CD4-positive, alpha-beta T cell treated with Interleukin-2 at 100 ng/mL for 4 hours (primary cell): ENCODE measurements around the gene ADGRD1.
"Not testable (repeated sequence)": the region's sequence is repeated elsewhere in the genome, so short reads cannot be mapped to it uniquely, and the experiment has no call there.

Experiments
- DNase-seq: peaks from one replicate; pipeline ENCODE4 v3.0.0-alpha.2; 2020; ENCODE audit warnings: low spot score

Gene ADGRD1

DNA sequence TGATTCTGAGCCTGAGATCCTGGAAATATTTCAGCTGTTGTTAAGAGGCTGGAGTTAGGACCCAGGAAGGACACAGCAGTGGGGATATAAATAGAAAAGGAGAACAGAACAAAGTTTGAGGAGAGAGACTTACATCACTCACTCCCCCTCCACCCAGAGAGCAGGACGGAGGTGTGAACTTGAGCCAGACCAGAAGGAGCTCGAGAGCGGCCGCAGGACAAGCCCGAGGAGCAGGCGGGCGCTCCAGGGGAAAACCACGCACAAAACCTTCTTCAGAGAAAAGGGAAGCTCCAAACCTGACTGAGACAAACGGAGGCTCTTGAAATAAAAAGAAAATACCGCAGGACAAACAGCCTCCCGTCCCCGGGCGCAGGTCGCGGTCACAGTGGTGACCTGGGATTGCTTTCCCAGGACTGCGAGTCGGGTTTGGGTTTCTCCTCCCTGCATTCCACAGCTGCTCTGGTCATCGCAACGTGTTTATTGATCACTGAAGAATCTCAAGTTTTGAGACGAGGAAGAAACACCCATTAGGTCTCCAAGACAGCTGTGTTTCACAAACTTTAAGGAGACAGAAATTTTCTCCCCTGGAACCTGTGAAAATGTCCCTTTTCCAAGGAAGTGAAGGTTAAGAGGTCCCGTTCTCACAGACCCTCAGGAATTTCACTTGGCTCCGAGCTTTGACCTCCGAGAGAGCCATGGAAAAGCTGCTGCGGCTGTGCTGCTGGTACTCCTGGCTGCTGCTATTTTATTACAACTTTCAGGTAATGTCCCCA, at the start of gene ADGRD1:
Gene ADGRD1, plus strand, starts transcription at position 137 of the 773 bp plus-strand sequence. Its CDS starts 559 bp downstream, at position 696.
- no peak for DNase-seq

DNA sequence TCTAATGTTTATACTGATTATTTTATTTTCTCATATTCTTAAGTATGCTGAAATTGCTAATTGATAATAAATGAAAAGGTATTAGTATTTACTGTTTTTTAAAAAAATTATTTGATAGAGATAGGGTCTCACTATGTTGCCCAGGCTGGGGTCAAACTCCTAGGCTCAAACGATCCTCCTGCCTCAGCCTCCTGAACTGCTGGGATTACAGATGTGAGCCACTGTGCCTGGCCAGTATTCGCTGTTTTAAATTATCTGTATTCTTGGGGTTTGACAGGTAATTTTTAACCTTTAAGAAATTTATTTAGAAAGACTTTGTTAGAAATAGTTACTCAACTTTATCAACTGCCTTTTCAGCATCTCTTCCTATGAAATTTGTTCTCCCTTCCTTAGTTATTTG, 49.6 kb upstream of the ADGRD1 start:
- no peak for DNase-seq

DNA sequence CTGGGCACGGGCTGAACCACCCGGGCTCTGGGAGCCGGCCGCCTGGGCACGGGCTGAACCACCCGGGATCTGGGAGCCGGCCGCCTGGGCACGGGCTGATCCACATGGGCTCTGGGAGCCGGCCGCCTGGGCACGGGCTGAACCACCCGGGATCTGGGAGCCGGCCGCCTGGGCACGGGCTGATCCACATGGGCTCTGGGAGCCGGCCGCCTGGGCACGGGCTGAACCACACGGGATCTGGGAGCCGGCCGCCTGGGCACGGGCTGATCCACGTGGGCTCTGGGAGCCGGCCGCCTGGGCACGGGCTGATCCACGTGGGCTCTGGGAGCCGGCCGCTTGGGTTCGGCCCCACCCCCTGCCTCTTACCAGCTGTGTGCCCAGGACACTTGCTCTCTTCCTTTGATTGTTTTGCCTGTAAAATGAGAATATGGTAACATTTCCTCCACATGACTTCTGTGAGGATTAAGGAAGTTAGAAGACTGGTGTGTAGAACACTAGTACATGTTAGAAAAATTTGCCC, 48.7 kb upstream of the ADGRD1 start:
- not testable (repeated sequence) for DNase-seq

DNA sequence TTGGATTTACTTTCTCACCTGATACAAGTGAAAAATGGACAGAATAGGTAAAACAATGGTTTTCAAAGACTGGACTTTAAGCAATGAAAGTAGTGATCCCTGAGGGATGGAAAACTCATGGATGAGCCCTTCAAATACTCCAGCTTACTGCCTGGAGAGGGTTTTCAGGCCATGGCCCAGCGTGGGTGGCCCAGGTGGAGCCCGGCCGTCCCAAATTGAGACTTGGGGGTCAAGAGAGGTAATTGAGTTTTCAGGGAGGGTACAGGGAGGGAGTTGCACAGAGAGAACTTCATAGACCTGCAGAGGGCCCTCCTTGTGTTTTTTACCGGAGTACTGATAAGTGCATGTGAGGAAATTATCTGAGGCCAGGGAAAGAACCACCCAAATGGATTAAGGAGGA, 44.6 kb upstream of the ADGRD1 start:
- DNase-seq: no peak

DNA sequence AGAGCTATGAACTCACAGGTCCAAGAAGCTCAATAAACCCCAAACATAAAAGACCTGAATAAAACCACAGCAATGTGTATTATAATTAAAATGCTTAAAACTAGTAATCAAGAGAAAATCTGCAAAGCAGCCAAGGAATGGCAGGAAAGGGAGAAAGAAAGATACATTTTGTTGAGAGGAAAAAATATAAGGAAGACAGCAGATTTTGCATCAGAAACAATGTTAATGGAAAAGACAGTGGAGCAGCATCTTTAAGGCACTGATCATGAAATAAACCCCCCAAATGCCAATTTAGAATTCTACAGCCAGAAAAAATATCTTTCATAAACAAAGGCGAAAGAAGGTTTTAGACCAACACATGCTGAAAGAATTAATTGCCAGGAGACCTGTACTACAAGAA, 42.5 kb upstream of the ADGRD1 start:
- no peak for DNase-seq

DNA sequence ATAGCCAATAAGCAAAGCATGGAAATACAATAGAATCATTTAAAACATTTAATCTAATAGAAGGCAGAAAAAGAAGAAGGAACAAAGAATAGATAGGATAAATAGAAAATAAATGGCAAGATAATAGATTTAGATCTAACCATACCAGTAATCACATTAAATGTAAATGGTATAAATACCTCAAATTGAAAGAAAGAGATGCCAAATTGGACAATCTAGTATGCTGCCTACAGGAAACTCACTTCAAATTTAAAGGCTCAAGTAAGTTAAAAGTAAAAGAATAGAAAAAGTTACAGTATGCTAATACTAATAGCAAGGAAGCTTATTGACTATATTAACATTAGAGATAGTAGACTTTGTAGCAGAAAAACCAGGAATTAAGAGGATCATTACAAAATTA, 41.8 kb upstream of the ADGRD1 start:
- no peak for DNase-seq

DNA sequence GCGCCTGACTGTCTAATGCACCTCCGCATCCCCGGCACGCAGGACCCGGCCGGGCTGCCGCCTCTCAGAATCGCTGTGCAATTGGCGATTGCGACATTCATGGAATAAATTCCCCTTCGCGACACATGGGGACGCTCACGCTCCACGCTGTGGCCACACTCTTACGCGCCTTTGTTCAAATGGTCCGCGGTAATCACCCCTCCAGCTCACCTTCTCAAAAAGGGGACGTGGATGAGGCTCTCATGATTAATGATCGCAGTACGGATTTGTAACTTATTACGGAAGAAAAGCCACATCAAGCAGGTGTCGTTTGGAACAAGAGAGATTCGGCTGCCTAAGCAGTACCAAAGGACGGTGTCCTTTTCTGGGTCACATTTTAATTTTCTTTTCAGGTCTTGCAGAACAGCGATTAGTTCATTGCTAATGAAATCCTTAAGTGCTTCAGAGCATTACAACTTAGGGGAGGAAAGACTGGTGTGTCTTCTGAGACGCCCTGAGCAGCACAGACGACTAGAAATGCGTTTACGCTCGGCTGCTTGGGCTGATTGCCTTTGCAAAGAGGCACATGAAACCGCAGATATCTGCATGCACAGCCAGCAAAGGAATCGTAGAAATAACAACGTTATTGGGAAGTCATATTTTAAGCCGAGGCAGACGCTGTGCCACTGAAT, 37.3 kb upstream of the ADGRD1 start:
- DNase-seq: no peak

DNA sequence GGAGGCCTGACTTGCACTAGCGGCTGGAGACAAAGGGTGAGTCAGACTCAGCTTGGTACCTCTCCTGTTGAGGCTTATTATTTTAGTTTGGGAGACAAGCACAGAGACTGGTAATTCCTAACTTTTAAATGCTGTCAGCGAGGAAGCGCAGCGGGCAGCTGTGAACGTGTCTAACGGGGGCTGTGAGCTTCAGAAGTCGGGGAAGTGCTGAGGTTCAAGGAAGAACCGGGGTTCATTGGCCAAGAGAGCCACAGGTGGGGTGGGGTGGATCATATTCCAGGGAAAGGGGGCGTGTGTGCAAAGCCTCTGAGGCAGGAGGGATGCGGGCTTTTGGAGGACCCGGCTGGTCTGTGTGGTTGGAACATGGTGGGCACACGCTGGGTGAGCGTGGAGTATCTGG, 36.1 kb upstream of the ADGRD1 start:
- no peak for DNase-seq

DNA sequence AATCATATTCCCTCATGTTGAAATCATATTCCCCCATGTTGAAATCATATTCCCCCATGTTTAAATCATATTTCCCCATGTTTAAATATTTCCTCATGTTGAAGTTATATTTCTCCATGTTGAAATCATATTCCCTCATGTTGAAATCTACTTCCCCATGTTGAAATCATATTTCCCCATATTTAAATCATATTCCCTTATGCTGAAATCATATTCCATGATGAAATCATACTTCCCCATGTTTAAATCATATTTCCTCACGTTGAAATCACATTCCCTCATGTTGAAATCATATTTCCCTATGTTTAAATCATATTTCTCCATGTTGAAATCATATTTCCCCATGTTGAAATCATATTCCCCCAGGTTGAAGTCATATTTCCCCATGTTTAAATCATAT, 34.6 kb upstream of the ADGRD1 start:
- no peak for DNase-seq

DNA sequence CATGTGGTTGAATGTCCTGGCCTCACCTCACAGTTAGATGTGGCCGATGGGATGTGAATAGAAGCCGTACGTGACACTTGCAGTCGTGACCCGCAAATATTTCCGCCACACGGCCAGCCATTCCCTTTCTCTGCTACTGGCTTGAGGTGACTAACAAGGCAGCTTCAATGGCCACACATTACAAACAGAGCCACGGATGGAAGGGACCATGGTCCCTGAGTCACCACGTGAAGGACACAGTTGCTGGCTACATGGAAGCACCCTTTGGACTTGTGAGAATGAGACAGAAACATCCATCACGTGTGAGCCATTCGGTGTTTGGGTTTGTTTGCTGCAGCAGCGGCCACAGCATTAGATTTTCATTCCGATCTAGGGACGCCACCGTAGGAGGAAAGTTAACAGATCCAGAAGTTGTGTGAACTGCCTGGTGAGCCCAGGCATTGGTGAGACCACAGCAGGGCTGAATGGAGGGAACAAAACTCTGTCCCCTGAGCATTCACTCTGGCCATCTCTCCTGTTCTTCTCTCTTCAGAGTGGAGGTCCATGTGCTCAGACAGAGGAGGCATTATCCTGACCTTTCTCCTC, 33.5 kb upstream of the ADGRD1 start:
- no peak for DNase-seq

DNA sequence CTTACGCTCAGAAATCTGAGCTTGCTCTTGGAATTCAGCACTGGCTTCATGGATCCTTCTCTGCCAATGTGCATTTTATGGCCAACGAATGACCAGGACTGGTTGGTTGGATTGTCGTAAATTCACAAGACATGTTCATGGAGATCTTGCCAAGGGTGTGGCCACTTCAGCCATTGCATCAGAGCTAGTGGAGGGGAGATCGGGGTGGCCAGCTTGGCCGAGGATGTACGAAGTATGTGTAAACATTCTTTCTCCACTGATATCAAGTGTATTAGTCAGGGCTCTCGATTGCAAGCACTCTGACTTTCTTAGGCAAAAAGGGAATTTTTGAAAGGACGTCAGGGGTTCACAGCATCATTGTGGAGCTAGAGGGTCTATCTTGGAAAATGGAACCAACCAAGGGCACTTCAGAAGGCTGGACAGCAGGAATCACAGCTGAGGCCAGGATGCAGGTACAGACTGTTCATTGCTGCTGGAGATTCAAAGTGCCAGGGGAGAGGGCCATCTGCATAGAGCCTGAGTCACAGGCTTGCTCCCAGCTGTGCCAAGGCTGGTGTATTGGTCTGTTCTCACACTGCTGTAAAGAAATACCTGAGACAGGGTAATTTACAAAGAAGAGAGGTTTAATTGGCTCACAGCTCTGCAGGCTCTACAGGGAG, 32.9 kb upstream of the ADGRD1 start:
- DNase-seq: no peak

DNA sequence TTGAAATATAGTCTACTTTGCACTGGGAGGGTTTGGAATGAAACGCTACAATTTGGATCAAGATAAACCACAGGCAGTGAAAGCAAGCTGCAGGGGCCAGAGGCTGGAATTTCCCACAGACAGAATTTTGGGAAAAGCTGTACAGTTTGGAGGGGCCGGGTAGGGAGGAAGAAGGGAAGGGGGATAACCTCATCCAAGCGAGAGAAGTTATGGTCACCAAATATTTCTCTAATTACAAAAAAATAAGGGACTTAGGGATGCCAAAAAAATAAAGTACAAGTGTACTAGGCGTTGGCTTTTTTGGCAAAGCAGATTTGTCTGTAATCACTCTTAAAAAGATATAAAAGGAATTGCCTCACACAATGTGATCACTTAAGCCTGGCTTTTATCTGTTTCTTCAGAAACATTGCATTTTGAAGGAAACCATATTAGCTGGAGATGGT, 31.2 kb upstream of the ADGRD1 start:
- no peak for DNase-seq

DNA sequence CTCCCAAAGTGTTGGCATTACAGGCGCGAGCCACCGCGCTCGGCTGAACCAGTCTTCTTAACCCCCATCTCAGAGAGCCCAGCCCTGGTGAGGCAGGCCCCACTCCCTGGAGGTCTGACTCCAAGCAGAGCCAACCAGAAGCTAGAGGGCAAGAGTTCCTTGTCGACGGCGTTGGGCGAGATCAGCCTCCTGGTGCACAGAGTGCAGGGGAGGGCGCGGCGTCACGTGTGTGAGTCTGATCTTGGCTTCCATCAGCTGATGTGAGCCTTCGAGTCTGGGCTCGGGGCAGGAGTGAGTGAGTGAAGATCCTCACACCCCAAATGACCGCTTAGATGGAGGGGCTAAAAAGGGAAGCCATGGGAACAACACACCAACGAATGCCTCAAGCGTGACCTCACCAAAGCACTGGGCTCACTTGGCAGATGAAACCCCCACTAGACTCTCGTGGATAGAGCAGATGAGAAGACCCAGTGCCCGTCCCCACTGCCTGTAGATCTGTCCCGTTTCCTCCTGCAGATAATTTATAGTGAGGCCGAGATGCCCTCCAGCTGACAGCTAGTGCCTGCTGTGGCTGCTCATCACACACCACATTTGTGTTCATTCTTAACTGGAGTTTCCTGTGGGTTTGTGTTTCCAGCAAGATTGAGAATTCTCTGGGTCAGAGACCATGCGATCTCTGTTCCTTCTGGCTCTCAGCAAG, 28.6 kb upstream of the ADGRD1 start:
- DNase-seq: no peak

DNA sequence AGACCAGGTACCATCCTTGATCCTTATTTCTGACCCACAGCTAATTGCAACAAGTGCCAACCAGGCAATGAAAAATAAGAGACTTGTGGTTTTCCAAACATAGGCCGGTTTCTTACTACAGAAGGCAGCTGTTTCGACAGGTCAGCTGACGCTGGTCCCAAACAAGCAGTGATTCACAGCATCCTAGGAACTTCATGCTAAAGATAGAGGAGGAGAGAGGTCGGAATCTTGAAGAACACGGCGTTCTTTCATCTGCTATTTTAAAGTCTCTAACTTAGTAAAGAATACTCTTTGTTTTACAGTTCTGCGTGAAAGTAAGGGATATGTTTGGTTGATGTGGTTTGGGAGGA, 28.1 kb upstream of the ADGRD1 start:
- no peak for DNase-seq

DNA sequence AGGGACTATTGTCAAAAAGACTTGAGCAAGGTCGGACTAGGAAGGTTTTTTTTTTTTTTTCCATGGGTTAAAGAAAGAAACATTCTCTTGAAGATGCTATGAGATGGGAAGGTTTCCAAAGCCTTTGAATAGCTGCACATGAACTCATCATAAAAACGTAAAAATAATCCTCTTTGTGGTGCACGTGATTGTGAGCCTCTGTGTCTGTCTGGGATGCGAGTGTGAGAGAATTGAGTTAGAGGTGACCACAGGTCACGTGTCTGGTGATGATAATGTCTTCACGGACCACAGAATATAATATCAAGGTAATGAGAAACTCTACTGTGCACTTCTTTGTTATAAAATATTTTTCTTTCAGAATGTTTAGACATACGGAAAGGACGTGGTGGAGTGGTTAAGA, 24.3 kb upstream of the ADGRD1 start:
- no peak for DNase-seq

DNA sequence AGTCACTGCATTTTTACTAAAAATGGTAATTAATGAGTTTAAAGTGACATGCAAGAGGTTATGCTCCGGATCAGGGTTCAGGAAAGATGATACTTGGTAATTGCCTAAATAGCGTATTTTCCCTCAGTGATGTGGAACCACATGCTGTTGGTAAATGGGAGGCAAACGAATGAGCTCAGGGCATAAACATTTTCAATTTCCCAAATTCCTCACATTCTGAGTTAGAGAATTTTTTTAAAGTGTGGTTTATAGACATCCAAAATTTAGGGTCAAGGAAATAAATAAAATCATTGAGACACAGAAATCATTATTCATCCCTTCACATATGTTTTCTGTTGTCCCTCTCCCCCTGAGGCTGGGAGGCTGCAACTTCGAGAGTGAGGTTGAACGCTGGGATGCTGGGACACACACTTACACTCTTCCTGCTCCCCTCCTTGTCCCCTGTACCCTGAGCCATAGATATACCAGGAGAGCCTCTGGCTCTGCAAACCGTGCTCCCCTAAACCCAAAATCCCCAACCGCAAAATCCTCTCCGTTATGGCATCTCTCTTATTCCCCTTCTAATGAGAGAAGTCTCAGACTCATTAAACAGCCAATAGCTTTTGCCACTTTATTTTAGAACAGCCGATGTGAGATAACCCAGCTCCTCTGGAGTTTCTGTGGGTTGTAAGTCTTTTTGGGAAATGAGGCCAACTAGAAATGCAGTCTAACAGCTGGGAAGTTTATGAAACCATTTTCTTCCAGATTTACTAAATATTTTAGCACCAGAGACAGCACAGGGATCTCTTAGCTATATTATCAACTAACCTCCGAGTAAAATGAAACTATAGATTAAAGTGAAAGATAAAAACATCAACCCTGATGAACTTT, 21.4 kb upstream of the ADGRD1 start:
- DNase-seq: no peak

DNA sequence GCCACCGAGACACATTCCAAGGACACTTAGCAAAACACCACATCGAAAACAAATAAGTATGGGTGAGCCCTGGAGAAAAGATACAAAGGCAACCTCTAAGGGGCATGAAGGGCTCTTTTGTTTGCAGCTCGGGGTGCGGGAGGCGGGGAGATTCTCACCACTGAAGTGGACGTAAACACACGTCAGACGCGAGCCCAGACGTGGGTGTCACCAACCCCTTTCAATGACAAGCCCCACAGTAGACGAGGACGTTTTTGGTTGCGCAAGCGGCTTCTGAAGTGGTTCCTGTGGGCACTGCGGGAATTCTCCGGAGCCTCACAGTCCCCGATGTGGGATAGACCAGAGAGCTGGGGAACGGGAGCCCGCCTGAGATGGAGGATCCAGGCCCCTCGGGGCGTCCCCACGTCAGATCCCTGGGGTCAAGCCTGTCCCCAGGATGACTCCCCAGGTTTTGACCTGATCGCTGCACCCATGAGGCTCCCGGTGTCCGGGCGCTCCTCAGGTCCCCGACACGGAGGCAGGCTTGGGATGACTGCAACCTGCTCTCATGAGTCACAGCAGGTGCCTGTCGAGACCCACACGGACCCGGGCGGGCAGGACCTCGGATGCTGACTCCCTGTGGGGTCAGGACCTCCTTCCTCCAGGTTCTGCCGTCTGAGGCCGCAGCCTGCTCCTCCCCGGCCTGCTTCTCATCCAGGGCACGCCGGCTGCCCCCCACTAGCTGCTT, 20.3 kb upstream of the ADGRD1 start:
- DNase-seq: no peak

DNA sequence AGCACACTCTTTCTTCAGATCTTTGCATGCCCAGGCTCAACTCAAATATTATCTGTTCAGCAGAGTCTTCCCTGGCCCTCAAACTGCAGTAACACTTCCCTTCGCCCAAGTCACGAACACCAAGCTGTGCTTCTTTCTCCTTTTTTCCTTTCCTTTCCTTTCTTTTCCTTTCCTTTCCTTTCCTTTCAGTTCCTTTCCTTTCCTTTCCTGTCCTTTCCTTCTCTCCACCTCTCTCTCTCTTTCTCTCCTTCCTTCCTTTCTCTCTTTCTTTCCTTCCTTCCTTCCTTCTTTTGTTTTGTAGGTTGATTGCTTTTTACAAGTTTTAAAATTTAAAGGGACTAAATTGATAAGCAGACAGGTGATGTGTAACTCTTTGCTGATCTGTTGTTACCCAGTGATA, 19.0 kb upstream of the ADGRD1 start:
- DNase-seq: no peak

DNA sequence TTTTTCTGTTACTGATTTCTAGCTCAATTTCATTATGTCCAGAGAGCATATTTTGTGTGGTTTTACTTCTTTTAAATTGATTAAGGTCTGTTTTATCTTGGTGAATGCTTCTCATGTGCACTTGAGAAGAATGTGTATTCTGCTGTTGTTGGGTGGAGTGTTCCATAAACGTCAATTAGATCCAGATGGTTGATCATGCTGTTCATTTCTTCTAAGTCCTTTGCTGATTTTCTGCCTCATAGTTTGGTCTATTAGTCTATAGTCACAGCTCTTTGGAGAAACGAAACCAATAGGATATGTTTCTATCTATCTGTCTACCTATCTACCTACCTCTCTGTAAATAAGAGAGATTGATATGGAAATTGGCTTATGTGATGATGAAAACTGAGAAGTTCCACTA, 17.1 kb upstream of the ADGRD1 start:
- no peak for DNase-seq

DNA sequence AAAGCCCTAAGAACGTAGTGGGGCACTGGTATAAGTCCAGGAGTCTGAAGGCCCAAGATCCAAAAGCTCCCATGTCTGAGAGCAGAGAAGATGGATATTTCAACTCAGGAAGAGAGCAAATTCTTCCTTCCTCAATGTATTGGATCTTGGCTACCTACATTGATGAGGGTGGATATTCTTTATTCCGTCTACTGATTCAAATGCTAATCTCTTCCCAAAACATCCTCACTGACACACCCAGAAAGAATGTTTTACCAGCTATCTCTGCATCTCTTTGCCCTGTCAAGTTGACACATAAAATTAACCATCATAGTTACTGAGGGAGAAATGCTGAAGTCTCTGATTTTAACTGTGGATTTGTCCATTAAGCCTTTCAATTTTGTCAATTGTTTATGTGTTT, 16.6 kb upstream of the ADGRD1 start:
- DNase-seq: no peak
